ENCODE results near the gene POU3F3.

Gene POU3F3

GRCh38 chr2:104900608-104901007 is 46.7 kb downstream of the POU3F3 start:
- H3K4me3 ChIP-seq (ENCODE audit: low read depth, low read length), result no peak overlapping the region
- in situ Hi-C loops (cut with HindIII; ENCODE audit: low pct_ligation_motif_present, low sequenced_read_pairs), result no loop called here
- no peak for TF ChIP-seq CTCF (IDR thresholded peaks at IDR 0.05; ENCODE audit: low read depth, low read length, missing control alignments)
- no peak overlapping the region for H3K27ac ChIP-seq
- H3K27me3 ChIP-seq (replicated peaks), result no peaks in the 10 kb centered on the region
- no peak for DNase-seq
- no peaks in the 10 kb centered on the region for H3K36me3 ChIP-seq (replicated peaks)

- in situ Hi-C loops (cut with HindIII; ENCODE audit: low pct_ligation_motif_present, low sequenced_read_pairs), result no loop called here
- no peaks in the 10 kb centered on the region for H3K27me3 ChIP-seq (replicated peaks)
- no peak for TF ChIP-seq CTCF (IDR thresholded peaks at IDR 0.05; ENCODE audit: low read depth, low read length, missing control alignments)
- DNase-seq, result no peak
- no peak overlapping the region for H3K27ac ChIP-seq
- H3K36me3 ChIP-seq (replicated peaks), result no peaks in the 10 kb centered on the region
- H3K4me3 ChIP-seq (ENCODE audit: low read depth, low read length), result no peak overlapping the region
These were observed 47.3 kb downstream of the POU3F3 start for GRCh38 chr2:104901037-104901881.

GRCh38 chr2:104902317-104902716 is 48.4 kb downstream of the POU3F3 start:
- Histone ChIP-seq H3K27me3 (replicated peaks) (no peaks in the 10 kb centered on the region), H3K27ac (no peak overlapping the region), H3K36me3 (replicated peaks) (no peaks in the 10 kb centered on the region), H3K4me3 (ENCODE audit: low read depth, low read length) (no peak overlapping the region)
- no peak for DNase-seq
- TF ChIP-seq CTCF (IDR thresholded peaks at IDR 0.05; ENCODE audit: low read depth, low read length, missing control alignments), result no peak
- in situ Hi-C loops (cut with HindIII; ENCODE audit: low pct_ligation_motif_present, low sequenced_read_pairs), result no loop called here
